Glomerular visceral epithelial cell (primary cell): ENCODE measurements around the gene SLC25A13.
"Not testable (repeated sequence)": the region's sequence is repeated elsewhere in the genome, so short reads cannot be mapped to it uniquely, and the experiment has no call there.

Experiments
- DNase-seq: peaks from one replicate; pipeline ENCODE4 v3.0.0-alpha.2; 2016; ENCODE audit errors: extremely low spot score

SLC25A13 gene

GRCh38 chr7:96161897-96162296 is 160.0 kb downstream of the SLC25A13 start:
- DNase-seq: no peak

- DNase-seq: no peak
Observed at GRCh38 chr7:96157856-96158255, 164.0 kb downstream of the SLC25A13 start.

- not testable (repeated sequence) for DNase-seq
Observed at GRCh38 chr7:96154506-96154905, 167.4 kb downstream of the SLC25A13 start.

GRCh38 chr7:96152706-96153105 is 169.2 kb downstream of the SLC25A13 start:
- no peak for DNase-seq

- no peak for DNase-seq
Observed at GRCh38 chr7:96151889-96152288, 170.0 kb downstream of the SLC25A13 start.

GRCh38 chr7:96144260-96144526 is 177.7 kb downstream of the SLC25A13 start:
- DNase-seq: no peak

GRCh38 chr7:96143495-96144259 is 178.2 kb downstream of the SLC25A13 start:
- DNase-seq: no peak

- no peak for DNase-seq
Observed at GRCh38 chr7:96136600-96137239, 185.2 kb downstream of the SLC25A13 start.

GRCh38 chr7:96135241-96135640 is 186.7 kb downstream of the SLC25A13 start:
- no peak for DNase-seq

GRCh38 chr7:96131525-96131924 is 190.4 kb downstream of the SLC25A13 start:
- no peak for DNase-seq

- no peak for DNase-seq
Observed at GRCh38 chr7:96127746-96128145, 194.2 kb downstream of the SLC25A13 start.

- DNase-seq: peak; percentile 17
Observed at GRCh38 chr7:96126382-96126781, 195.5 kb downstream of the SLC25A13 start.

GRCh38 chr7:96122746-96123145 is 199.2 kb downstream of the SLC25A13 start:
- no peak for DNase-seq

- no peak for DNase-seq
Observed at GRCh38 chr7:96121752-96122151, 200.1 kb downstream of the SLC25A13 start.

GRCh38 chr7:96120445-96121225 is 201.3 kb downstream of the SLC25A13 start:
- no peak for DNase-seq

- peak; percentile 5 for DNase-seq
Observed at GRCh38 chr7:96118449-96119001, 203.4 kb downstream of the SLC25A13 start.

- no peak for DNase-seq
Observed at GRCh38 chr7:96116173-96116572, 205.7 kb downstream of the SLC25A13 start.

GRCh38 chr7:96114190-96114589 is 207.7 kb downstream of the SLC25A13 start:
- DNase-seq: no peak

GRCh38 chr7:96111405-96111804 is 210.5 kb downstream of the SLC25A13 start:
- no peak for DNase-seq

GRCh38 chr7:96104984-96105383 is 216.9 kb downstream of the SLC25A13 start:
- no peak for DNase-seq

- DNase-seq: no peak
Observed at GRCh38 chr7:96102096-96102811, 219.6 kb downstream of the SLC25A13 start.

GRCh38 chr7:96100737-96101136 is 221.2 kb downstream of the SLC25A13 start:
- DNase-seq: no peak
